ENCODE data around the gene AJAP1. TPM values are rescaled to one million over a fixed set of nuclear protein-coding genes. Genes with fewer than 3 reads are reported as not detected.
A peak's percentile ranks its signal among the peaks of the same experiment; 100 is the strongest.

AJAP1 gene
- total and polyA plus RNA-seq, 2 of the 8 experiments (the other 6 are each of a cell fraction or from before 2014, with no cell fraction given): 1.9 to 6.2 TPM

DNA sequence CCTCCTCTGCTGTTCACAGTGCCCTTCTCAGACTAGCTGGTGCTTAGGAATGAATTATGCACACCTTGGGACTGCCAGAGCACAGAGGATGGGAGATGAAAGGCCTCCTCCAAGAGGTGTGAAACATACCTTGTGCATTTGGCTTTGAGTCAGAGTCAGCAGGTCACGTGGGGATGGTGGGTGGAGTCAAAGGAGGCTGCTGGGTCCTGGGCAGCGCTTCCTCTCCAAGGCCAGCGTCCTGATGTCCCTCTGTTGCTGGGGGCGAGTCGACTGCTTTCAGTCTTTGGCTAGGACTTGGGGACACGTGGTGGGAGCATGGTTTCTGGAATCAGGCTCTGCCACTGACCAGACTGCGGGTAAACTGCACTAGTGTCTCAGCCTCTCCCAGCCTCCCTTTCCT lies 91.2 kb downstream of the AJAP1 start:
- TF ChIP-seq, protein P1, sequence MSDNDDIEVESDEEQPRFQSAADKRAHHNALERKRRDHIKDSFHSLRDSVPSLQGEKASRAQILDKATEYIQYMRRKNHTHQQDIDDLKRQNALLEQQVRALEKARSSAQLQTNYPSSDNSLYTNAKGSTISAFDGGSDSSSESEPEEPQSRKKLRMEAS (IDR thresholded peaks at IDR 0.05): peak; percentile 48; the same call in 1 of the 2 replicates
- TF ChIP-seq SUZ12 (IDR thresholded peaks at IDR 0.05; ENCODE audit: low read length): no peak
- Histone ChIP-seq H2AK5ac (ENCODE audit: low read depth, low read length) (peak overlapping the region; percentile 17; the same call in 1 of the 2 replicates), H2AFZ (ENCODE audit: low read length) (peak overlapping the region; percentile 43; the same call in 1 of the 2 replicates), H3K4me3 (ENCODE audit: extremely low read depth in 1 of 4, insufficient read depth in 2 of 4, low read depth in 3 of 4, low read length in 4 of 4) (no peak overlapping the region), H3K27ac (ENCODE audit: low read depth, low read length) (no peak overlapping the region), H2BK5ac (ENCODE audit: low read depth, low read length) (no peak overlapping the region), H2BK15ac (ENCODE audit: low read length) (no peak overlapping the region), H3K36me3 (ENCODE audit: control insufficient read depth in 2 of 4, insufficient read depth in 4 of 4, low read length in 3 of 4) (no peaks in the 10 kb centered on the region), H3K23me2 (ENCODE audit: low read depth, low read length) (no peaks in the 10 kb centered on the region), H2BK120ac (replicated peaks; ENCODE audit: low read depth, low read length) (no peak overlapping the region), H2BK20ac (ENCODE audit: low read length) (no peak overlapping the region), H3K14ac (ENCODE audit: insufficient read length) (no peak overlapping the region), H3K27me3 (replicated peaks in 1 of 4; ENCODE audit: control insufficient read depth in 3 of 4, extremely low read depth in 1 of 4, insufficient read depth in 3 of 4, low read length in 3 of 4) (no peaks in the 10 kb centered on the region), H3K79me2 (ENCODE audit: control insufficient read depth in 1 of 2, insufficient read depth in 2 of 2, low read length in 2 of 2) (no peaks in the 10 kb centered on the region), H3K4me2 (ENCODE audit: insufficient read depth in 1 of 2, low read depth in 2 of 2, low read length in 2 of 2) (no peak overlapping the region), H3K4ac (replicated peaks; ENCODE audit: insufficient read length, low read depth, low read length) (no peak overlapping the region), H3K79me1 (ENCODE audit: low read depth, low read length) (peaks cover 4% of the 10 kb centered on the region; the same call in 1 of the 2 replicates), H3K18ac (ENCODE audit: extremely low read depth, low read length) (no peak overlapping the region), H3K56ac (replicated peaks; ENCODE audit: insufficient read length, low read depth, low read length) (no peak overlapping the region), H3K9ac (replicated peaks in 1 of 4; ENCODE audit: extremely low read depth in 1 of 4, low read depth in 3 of 4, low read length in 3 of 4) (no peak overlapping the region; a peak in 1 of 7 replicates), H4K20me1 (replicated peaks in 1 of 2; ENCODE audit: control insufficient read depth in 1 of 2, insufficient read depth in 2 of 2, low read length in 2 of 2) (peaks cover 0 to 6% of the 10 kb centered on the region in 2 experiments), H3K23ac (ENCODE audit: insufficient read length) (no peak overlapping the region), H4K5ac (ENCODE audit: insufficient read length, low read depth, low read length) (no peak overlapping the region), H4K91ac (replicated peaks; ENCODE audit: insufficient read length, low read length) (no peak overlapping the region), H4K8ac (ENCODE audit: extremely low read depth, insufficient read depth, low read length) (no peak overlapping the region), H3K4me1 (replicated peaks in 1 of 4; ENCODE audit: control insufficient read depth in 3 of 4, insufficient read depth in 4 of 4, low read length in 3 of 4) (no peaks in the 10 kb centered on the region; a peak in 1 of 7 replicates), H2BK12ac (ENCODE audit: low read depth, low read length) (no peak overlapping the region), H3K9me3 (ENCODE audit: insufficient read depth in 2 of 2, low read depth in 1 of 2, low read length in 1 of 2) (no peaks in the 10 kb centered on the region)
- ChIA-PET CTCF (ENCODE audit: partially characterized antibody) (interaction anchor here (1.1 kb wide), 1 partner anchor 20 kb away, joined by 3 read pairs; no protein-coding TSS in a partner anchor), POLR2A (ENCODE audit: partially characterized antibody) (no interaction called here)
- DNase-seq (ENCODE audit: low read depth in 1 of 2, low spot score in 2 of 2): no peak
- 80% methylated on average over 7 of the region's 7 CpGs; no CpG with 5 or more reads in 1 of the 2 experiments for WGBS, 2 experiments (ENCODE audit: extremely low coverage in 1 of 2, insufficient coverage in 1 of 2, insufficient read length in 1 of 2, insufficient replicate concordance in 2 of 2, low coverage in 1 of 2, low lambda C conversion rate in 2 of 2, missing lambda C conversion rate in 1 of 2)
- no peak for FAIRE-seq

Measured in H1 (cell line).